HUES6 (cell line): ENCODE measurements around the gene ZNF385B.

Experiments used
- H3K27ac ChIP-seq: 2 replicates; pipeline ENCODE4 v1.7.0; 2013; ENCODE audit warnings: low read depth, mild to moderate bottlenecking, low read length, inconsistent platforms
- H3K27me3 ChIP-seq: 2 replicates; pipeline ENCODE4 v1.6.1; 2013; ENCODE audit warnings: low read length; ENCODE audit not compliant: control insufficient read depth, insufficient read depth
- H3K36me3 ChIP-seq: 2 replicates; pipeline ENCODE4 v1.6.1; 2013; ENCODE audit warnings: low read length; ENCODE audit not compliant: control insufficient read depth, insufficient read depth
- H3K4me1 ChIP-seq: 2 replicates; pipeline ENCODE4 v1.6.1; 2013; ENCODE audit warnings: low read length; ENCODE audit not compliant: control insufficient read depth, insufficient read depth
- H3K4me3 ChIP-seq: 2 replicates; pipeline ENCODE4 v1.5.1; 2013; ENCODE audit warnings: low read depth, low read length
- H3K9ac ChIP-seq: one replicate; pipeline ENCODE4 v1.6.1; 2013; ENCODE audit warnings: mild to moderate bottlenecking, low read length
- H3K9me3 ChIP-seq: 2 replicates; pipeline ENCODE4 v1.6.1; 2013; ENCODE audit warnings: low read depth, low read length; ENCODE audit not compliant: control insufficient read depth, insufficient read depth

Gene ZNF385B

DNA sequence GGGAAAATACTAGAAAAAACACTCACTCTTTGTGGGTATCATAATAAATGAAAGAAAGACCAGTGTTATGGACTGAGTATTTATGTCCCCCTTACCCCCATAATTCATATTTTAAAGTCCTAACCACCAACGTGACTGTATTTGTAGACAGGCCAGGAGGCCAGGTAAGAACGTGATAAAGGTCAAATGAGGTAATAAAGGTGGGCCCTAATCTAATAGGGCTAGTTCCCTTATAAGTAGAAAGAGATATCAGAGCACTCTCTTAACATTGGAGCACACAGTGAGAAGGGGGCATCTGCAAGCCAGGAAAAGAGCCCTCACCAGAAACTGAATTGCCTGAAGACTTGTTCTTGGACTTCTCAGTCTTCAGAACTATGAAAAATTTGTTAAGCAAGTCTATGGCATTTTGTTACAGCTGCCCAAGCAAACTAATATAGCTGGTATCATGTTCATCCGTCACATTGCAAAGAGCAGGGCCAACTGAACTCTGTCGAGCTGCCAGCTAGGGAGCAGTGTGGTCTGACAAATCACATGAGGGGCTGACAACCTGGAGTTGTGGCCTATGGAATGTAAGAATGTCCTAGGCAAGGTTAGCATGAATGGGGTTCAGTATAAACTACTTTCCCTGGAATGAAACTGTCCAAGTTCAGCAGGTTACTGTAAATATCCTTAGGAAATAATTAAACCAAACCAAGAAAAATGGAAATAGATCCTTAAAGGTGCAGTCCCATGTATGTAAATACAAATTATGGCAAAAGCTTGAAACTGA, 280.9 kb downstream of the ZNF385B start:
- no peak overlapping the region for H3K9ac ChIP-seq
- H3K9me3 ChIP-seq = no peaks in the 10 kb centered on the region
- no peaks in the 10 kb centered on the region for H3K27me3 ChIP-seq
- H3K36me3 ChIP-seq = no peaks in the 10 kb centered on the region
- H3K4me3 ChIP-seq = no peak overlapping the region
- no peak overlapping the region for H3K27ac ChIP-seq
- H3K4me1 ChIP-seq = no peaks in the 10 kb centered on the region; the same call in 1 of the 2 replicates

DNA sequence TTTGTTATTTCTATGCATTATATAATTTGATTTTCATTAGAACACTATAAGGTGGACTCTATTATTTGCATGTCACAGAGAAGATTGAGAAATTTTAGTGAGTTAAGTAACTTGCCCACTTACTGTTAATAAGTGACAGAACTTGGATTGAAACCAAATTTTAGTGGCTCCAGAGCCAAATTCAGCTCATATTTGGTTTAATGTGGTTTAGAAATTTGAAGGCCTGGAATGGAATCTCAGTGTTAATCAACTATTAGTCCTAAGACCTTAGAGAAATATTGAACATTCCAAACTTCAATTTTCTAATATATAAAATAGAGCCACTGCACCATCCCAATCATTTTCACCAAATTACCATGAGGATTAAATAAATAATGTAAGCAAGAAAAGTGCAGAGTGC, 281.6 kb downstream of the ZNF385B start:
- no peaks in the 10 kb centered on the region for H3K36me3 ChIP-seq
- no peak overlapping the region for H3K27ac ChIP-seq
- no peaks in the 10 kb centered on the region; the same call in 1 of the 2 replicates for H3K4me1 ChIP-seq
- no peaks in the 10 kb centered on the region for H3K27me3 ChIP-seq
- H3K9ac ChIP-seq = no peak overlapping the region
- no peak overlapping the region for H3K4me3 ChIP-seq
- H3K9me3 ChIP-seq = no peaks in the 10 kb centered on the region

DNA sequence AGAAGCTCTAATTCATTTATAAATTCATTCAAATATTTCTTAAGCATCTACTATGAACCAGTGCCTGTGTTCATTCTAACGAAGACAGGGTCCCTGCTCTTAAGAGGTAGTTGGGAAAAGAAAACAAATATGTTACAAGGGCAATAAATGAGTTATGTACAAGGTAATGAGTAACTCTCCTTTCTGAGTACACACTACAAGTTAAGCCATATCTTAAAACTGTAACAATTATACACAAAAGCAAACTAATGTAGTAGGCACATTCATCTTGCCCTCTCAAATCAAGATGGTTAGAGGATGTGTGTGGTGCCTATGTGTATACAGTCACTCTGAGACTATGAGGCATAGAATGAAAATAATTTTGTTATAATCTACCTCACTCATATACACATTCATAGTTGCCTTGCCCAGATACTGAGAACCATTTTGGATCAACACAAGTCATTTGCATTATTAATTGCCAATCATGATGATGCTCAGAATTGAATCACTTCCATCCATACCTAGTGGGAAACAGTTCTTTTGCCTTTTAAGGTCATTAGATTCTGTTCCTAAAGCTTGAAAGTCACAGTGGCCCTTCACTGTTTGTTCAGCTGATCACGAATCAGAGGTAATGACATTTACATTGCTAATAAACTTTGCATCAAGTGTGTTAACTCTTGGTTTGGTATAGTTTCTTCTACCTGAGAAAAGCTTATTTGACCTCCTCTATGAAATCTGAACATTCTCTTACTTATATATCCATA, 283.1 kb downstream of the ZNF385B start:
- no peak overlapping the region for H3K4me3 ChIP-seq
- no peak overlapping the region for H3K27ac ChIP-seq
- no peaks in the 10 kb centered on the region; the same call in 1 of the 2 replicates for H3K4me1 ChIP-seq
- H3K27me3 ChIP-seq = no peaks in the 10 kb centered on the region
- no peaks in the 10 kb centered on the region for H3K36me3 ChIP-seq
- H3K9ac ChIP-seq = no peak overlapping the region
- no peaks in the 10 kb centered on the region for H3K9me3 ChIP-seq

DNA sequence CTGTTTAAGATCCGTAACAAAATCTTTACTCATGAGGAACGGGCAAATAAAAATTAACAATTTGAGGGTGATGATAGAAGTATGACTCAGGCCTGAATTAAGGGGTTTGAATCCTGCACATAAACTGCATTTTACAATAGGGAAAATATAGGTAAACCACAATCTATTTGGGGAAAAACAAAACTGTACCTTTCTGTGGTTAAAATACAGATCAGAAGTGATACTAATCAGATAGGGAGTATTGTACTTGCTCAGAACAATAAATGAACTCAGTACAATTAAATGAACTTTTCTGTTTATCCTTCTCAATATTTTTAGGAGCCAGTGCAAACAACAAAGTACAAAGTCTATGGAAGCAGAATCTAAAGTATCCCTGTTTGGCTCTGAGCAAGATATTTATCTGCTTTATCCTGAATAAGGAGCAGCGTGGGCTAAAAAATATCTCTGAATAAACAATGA, 287.3 kb downstream of the ZNF385B start:
- Histone ChIP-seq H3K9ac (no peak overlapping the region), H3K4me1 (no peaks in the 10 kb centered on the region; the same call in 1 of the 2 replicates), H3K27me3 (no peaks in the 10 kb centered on the region), H3K36me3 (no peaks in the 10 kb centered on the region), H3K4me3 (no peak overlapping the region), H3K27ac (no peak overlapping the region), H3K9me3 (no peaks in the 10 kb centered on the region)

DNA sequence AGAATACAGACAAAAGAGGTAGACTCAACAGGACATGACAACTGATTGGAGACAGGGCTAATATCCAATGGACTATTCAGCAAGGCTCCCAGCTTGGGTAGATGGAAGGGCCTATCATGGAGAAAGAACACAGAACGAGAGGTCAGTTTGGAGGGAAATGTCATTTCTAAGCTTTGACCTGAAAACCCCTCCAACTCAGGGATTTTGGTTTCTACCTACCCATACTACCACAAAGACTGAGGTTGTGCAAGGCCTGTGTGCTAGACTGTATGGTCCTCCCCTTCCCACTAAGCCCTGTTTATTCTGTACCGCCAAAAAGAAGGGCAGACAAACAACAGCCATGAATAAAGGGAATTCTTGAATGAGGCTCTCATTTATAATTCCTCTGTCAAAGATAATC, 288.9 kb downstream of the ZNF385B start:
- Histone ChIP-seq H3K36me3 (no peaks in the 10 kb centered on the region), H3K9me3 (no peaks in the 10 kb centered on the region), H3K27me3 (no peaks in the 10 kb centered on the region), H3K4me1 (no peaks in the 10 kb centered on the region), H3K9ac (no peak overlapping the region), H3K27ac (no peak overlapping the region), H3K4me3 (no peak overlapping the region)

DNA sequence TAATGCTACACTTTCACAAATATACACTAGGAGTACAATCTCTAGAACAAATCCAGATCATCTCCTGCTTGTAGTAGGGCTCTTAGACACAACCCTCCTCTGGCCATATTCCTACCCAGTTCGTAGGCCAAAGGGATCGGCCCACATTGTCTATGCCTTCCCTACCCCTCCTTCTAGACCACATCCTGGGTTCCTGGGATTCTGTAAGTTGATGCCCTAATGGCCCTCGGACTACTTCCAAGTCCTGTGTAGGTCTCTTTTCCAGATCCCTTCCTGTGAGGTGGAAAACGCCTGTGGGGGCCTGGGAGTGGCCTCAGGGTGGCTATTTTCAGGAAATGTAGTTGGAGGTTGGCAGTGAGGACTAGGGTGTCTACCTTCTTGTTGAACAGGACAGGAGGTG, 289.7 kb downstream of the ZNF385B start:
- H3K4me3 ChIP-seq = no peak overlapping the region
- no peak overlapping the region for H3K27ac ChIP-seq
- H3K9ac ChIP-seq = no peak overlapping the region
- H3K27me3 ChIP-seq = no peaks in the 10 kb centered on the region
- no peaks in the 10 kb centered on the region for H3K4me1 ChIP-seq
- no peaks in the 10 kb centered on the region for H3K9me3 ChIP-seq
- no peaks in the 10 kb centered on the region for H3K36me3 ChIP-seq

DNA sequence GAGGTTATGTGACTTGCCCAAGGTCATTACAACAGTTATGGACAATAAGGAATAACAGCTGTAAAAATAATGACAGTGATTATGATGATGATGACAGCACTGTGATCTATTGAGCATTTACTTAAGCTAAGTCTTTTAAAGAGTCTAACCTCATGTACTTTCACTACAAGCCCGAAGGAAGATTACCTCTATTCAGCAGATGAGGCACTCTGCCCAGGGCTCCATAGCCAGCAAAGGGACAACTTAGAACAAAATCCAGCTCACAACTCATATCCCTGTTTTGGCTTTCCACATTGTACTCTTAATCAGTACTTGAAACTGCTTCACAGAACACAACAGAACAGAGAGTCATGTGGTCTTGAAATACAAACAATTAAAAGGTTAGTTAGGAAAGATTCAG, 290.2 kb downstream of the ZNF385B start:
- no peaks in the 10 kb centered on the region for H3K9me3 ChIP-seq
- H3K36me3 ChIP-seq = no peaks in the 10 kb centered on the region
- H3K9ac ChIP-seq = no peak overlapping the region
- H3K27me3 ChIP-seq = no peaks in the 10 kb centered on the region
- no peaks in the 10 kb centered on the region for H3K4me1 ChIP-seq
- H3K27ac ChIP-seq = no peak overlapping the region
- no peak overlapping the region for H3K4me3 ChIP-seq

DNA sequence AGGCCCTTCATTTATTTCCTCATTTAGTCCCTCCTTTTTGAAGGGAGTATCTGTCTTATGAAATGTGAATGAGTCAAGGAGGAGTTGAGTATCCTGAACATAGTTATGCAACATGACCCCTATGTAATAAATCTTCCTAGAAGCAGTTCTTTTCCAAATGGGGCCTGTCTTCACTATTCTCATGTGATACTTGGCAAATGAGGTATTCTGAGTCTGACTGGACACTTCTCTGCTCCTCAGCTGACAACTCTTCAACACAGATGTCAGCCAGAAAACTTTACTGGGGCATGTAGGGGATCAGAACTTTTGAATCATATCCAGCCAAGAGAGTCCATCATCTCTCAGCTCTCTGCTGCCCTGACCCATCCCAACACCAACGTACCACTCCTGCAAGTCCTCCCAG, 291.6 kb downstream of the ZNF385B start:
- Histone ChIP-seq H3K9me3 (no peaks in the 10 kb centered on the region), H3K9ac (no peak overlapping the region), H3K4me3 (no peak overlapping the region), H3K4me1 (no peaks in the 10 kb centered on the region), H3K27ac (no peak overlapping the region), H3K36me3 (no peaks in the 10 kb centered on the region), H3K27me3 (0 out of 2 replicates have a peak, but pooled peaks cover 2% of the 10 kb centered on the region)

DNA sequence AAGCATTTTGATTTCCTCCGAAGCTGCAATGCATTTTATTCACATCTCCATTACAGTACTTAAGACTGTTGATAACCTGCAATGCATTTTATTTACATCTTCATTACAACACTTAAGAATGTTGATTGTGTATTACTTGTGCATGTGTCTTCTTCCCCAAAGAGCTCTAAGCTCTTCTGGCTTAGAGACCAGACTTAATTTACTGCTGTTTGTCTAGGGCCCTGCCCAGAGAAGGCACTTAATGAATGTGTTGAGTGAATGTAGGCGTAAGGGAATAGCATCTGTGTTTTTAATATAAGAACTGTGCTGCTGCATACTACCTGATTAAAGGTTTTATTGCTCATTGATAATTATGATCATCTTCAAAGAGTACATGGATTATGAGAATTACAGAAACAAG, 295.6 kb downstream of the ZNF385B start:
- Histone ChIP-seq H3K36me3 (no peaks in the 10 kb centered on the region), H3K9me3 (no peaks in the 10 kb centered on the region), H3K27me3 (0 out of 2 replicates have a peak, but pooled peaks cover 3% of the 10 kb centered on the region), H3K4me1 (peaks cover 3% of the 10 kb centered on the region; the same call in 1 of the 2 replicates), H3K4me3 (no peak overlapping the region), H3K27ac (no peak overlapping the region), H3K9ac (no peak overlapping the region)

DNA sequence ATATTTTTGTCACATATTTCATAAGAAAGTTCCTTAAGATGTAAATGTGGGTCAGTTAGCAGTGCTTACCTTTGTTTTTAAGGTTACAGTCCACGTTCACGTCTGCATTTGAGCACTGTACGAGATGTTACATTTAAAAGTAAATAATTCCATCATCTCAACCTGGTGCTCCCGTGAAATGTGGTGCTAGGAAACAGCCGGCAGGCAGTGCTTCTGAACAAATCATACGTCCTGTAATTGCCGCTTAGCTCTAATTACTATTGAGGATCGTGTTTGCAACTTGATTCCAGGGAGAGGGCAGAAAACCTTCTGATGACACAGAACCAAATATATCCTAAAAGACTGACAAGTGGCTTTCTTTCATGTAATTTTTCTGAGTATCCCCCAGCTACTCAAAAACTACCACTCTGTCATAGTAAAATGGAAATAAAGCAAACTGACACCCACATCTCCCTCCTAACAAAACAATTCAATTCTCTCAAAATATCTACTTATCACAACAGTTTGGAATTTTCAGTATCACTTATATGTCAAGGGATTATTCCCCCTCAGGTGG, 299.0 kb downstream of the ZNF385B start:
- peaks cover 7% of the 10 kb centered on the region; the same call in 1 of the 2 replicates for H3K4me1 ChIP-seq
- H3K27ac ChIP-seq = no peak overlapping the region
- no peak overlapping the region for H3K4me3 ChIP-seq
- H3K27me3 ChIP-seq = 0 out of 2 replicates have a peak, but pooled peaks cover 3% of the 10 kb centered on the region
- H3K9me3 ChIP-seq = no peaks in the 10 kb centered on the region
- H3K9ac ChIP-seq = no peak overlapping the region
- no peaks in the 10 kb centered on the region for H3K36me3 ChIP-seq

DNA sequence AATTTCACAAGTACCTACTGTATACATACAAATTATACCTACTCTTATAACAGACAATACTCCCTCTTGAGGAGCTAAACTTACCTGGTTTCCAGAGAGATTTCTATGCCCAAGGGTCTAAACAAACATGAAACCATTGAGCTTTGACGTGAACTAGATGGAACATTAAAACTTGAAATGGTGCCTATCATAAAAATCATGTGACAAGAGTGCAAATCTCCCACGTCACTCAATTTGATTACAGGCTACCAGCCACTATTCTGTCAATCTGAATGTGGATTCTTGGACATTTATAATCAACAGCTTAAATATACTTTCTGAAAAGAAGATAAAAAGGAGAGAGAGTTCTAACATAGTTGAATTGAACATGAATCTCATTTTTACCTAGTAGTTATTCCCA, 299.7 kb downstream of the ZNF385B start:
- 0 out of 2 replicates have a peak, but pooled peaks cover 3% of the 10 kb centered on the region for H3K27me3 ChIP-seq
- no peaks in the 10 kb centered on the region for H3K36me3 ChIP-seq

More for the DNA sequence above, 299.7 kb downstream of the ZNF385B start:
- Histone ChIP-seq H3K27ac (no peak overlapping the region), H3K9ac (no peak overlapping the region), H3K4me1 (peaks cover 7% of the 10 kb centered on the region; the same call in 1 of the 2 replicates), H3K9me3 (no peaks in the 10 kb centered on the region), H3K4me3 (no peak overlapping the region)
